Fibroblast of lung (primary cell): ENCODE measurements around the gene SPRED2. TPM values are rescaled to one million over a fixed set of nuclear protein-coding genes. Genes with fewer than 3 reads are reported as not detected.

ENCODE experiments used
- DNase-seq, 2 donors: peaks; one replicate each; pipeline versions ENCODE4 v3.0.0 to v3.0.0-alpha.2; 2010; ENCODE audit warnings: low read depth in 2 of 2
- H2AFZ ChIP-seq: 2 replicates; pipeline ENCODE4 v1.5.1; 2012; ENCODE audit warnings: low read length, control low read depth, inconsistent platforms
- H3K27ac ChIP-seq: 2 replicates; pipeline ENCODE4 v1.5.1; 2011; ENCODE audit warnings: low read length, control low read depth; ENCODE audit not compliant: insufficient read depth
- H3K27me3 ChIP-seq: 2 replicates; pipeline ENCODE4 v1.5.1; 2011; ENCODE audit warnings: mild to moderate bottlenecking, low read length; ENCODE audit not compliant: control insufficient read depth, insufficient read depth
- H3K36me3 ChIP-seq: 2 replicates; pipeline ENCODE4 v1.5.1; 2011; ENCODE audit warnings: low read length; ENCODE audit not compliant: control insufficient read depth, insufficient read depth
- H3K4me1 ChIP-seq: 2 replicates; pipeline ENCODE4 v1.5.1; 2011; ENCODE audit warnings: low read length; ENCODE audit not compliant: control insufficient read depth, insufficient read depth; ENCODE audit errors: extremely low read depth
- H3K4me2 ChIP-seq: 2 replicates; pipeline ENCODE4 v1.5.1; 2011; ENCODE audit warnings: low read length, control low read depth; ENCODE audit not compliant: insufficient read depth; ENCODE audit errors: extremely low read depth
- H3K4me3 ChIP-seq, 4 experiments: fragments of 200-600 bp in 1 of 4; sonication (generic) in 1 of 4; replicated peaks in 1 of 4; 2 replicates each; pipeline ENCODE4 v1.5.1; 2011 to 2016; ENCODE audit warnings: low read length in 4 of 4, low read depth in 3 of 4, mild to moderate bottlenecking in 3 of 4, control low read depth in 2 of 4, inconsistent platforms in 1 of 4, mixed read lengths in 1 of 4; ENCODE audit not compliant: insufficient read depth in 1 of 4; ENCODE audit errors: control extremely low read depth in 1 of 4
- H3K79me2 ChIP-seq: 2 replicates; pipeline ENCODE4 v1.5.1; 2012; ENCODE audit warnings: mild to moderate bottlenecking, low read length, inconsistent platforms; ENCODE audit not compliant: control insufficient read depth, insufficient read depth
- H3K9ac ChIP-seq: 2 replicates; pipeline ENCODE4 v1.5.1; 2011; ENCODE audit warnings: mild to moderate bottlenecking, low read length, control low read depth; ENCODE audit not compliant: insufficient read depth
- H3K9me3 ChIP-seq: 2 replicates; pipeline ENCODE4 v1.5.1; 2012; ENCODE audit warnings: low read depth, low read length; ENCODE audit not compliant: control insufficient read depth, insufficient read depth
- H4K20me1 ChIP-seq: 2 replicates; pipeline ENCODE4 v1.5.1; 2011; ENCODE audit warnings: low read length; ENCODE audit not compliant: control insufficient read depth, insufficient read depth; ENCODE audit errors: extremely low read depth
- EZH2 ChIP-seq: IDR thresholded peaks from 2 replicates; pipeline ENCODE4 v1.5.1; 2012; ENCODE audit warnings: low read length, control low read depth, mild to moderate bottlenecking; ENCODE audit errors: missing control alignments
- polyA plus RNA-seq, 2 donors: library from polyadenylated mRNA; depleted of rRNA in 1 of 2; stranded (reverse) in 1 of 2; unstranded in 1 of 2; fragments of >200 nt; gene quantifications; 2 replicates each; pipeline ENCODE4 v1.2.1, GENCODE V29; 2011 to 2012; ENCODE audit warnings: missing spikeins in 1 of 2
- total RNA-seq: library from RNA; depleted of rRNA; stranded (reverse); fragments of >200 nt; gene quantifications from 2 replicates; pipeline ENCODE4 v1.2.1, GENCODE V29; 2014
- TF ChIP-seq, protein P1 (sequence below), 2 donors: IDR thresholded peaks in 1 of 2; conservative IDR thresholded peaks in 1 of 2; 1 replicate in 1 of 2; 2 replicates in 1 of 2; pipeline ENCODE4 v1.5.1; 2011 to 2012; ENCODE audit warnings: low read length in 2 of 2, control low read depth in 1 of 2, inconsistent platforms in 1 of 2, low read depth in 1 of 2, mild to moderate bottlenecking in 1 of 2

The SPRED2 gene
- total and polyA plus RNA-seq, 2 donors (not counting 1 experiment from before 2014, with no cell fraction given), result 9.4 to 26.1 TPM

DNA sequence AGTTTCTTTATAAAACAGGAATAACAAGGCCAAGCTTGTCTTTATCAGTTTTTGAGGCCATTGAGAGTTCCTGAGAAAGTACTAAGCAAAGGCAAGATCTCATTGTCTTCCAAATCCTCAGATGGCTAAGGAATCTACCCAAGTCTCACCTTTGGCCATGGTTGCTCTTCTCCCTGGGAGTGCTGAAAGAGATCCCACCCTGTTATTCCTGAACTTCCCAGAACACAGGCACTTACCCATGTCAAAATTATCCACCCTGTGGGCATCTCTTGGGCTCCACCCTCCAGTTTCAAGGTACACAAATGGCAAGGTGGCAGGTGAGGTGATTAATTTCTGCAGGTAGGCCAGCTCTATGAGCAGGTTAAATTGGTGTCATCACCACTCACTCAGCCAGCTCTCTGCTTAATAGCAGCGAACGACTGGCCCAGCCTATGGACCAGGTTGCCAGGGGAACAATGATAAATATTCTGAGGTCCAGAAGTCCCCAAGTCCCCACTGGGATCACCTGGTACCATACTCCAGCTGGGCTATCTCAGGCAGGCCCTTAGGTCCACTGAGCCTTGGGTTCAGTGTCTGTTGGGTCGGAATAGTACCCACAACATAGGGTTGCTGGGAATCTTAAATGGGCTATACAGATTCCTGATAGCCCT, 2.3 kb upstream of the SPRED2 start:
- peak overlapping the region; percentile 81 for H3K4me2 ChIP-seq
- H3K79me2 ChIP-seq, result peaks cover 27% of the 10 kb centered on the region
- no peak for DNase-seq
- TF ChIP-seq EZH2, result no peak
- TF ChIP-seq, protein P1, sequence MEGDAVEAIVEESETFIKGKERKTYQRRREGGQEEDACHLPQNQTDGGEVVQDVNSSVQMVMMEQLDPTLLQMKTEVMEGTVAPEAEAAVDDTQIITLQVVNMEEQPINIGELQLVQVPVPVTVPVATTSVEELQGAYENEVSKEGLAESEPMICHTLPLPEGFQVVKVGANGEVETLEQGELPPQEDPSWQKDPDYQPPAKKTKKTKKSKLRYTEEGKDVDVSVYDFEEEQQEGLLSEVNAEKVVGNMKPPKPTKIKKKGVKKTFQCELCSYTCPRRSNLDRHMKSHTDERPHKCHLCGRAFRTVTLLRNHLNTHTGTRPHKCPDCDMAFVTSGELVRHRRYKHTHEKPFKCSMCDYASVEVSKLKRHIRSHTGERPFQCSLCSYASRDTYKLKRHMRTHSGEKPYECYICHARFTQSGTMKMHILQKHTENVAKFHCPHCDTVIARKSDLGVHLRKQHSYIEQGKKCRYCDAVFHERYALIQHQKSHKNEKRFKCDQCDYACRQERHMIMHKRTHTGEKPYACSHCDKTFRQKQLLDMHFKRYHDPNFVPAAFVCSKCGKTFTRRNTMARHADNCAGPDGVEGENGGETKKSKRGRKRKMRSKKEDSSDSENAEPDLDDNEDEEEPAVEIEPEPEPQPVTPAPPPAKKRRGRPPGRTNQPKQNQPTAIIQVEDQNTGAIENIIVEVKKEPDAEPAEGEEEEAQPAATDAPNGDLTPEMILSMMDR (conservative IDR thresholded peaks at IDR 0.05 in 1 of 2, IDR thresholded peaks at IDR 0.05 in 1 of 2; ENCODE audit: low read depth in 1 of 2, low read length in 2 of 2), result no peak
- no peaks in the 10 kb centered on the region for H3K9me3 ChIP-seq
- H2AFZ ChIP-seq, result no peak overlapping the region
- no peaks in the 10 kb centered on the region for H3K27me3 ChIP-seq
- H3K4me3 ChIP-seq, result peak overlapping the region in 1 of 4 experiments; percentile 80
- H3K4me1 ChIP-seq, result peaks cover 4% of the 10 kb centered on the region
- no peak overlapping the region for H3K9ac ChIP-seq
- H4K20me1 ChIP-seq, result no peaks in the 10 kb centered on the region
- H3K27ac ChIP-seq, result no peak overlapping the region
- H3K36me3 ChIP-seq, result no peaks in the 10 kb centered on the region

DNA sequence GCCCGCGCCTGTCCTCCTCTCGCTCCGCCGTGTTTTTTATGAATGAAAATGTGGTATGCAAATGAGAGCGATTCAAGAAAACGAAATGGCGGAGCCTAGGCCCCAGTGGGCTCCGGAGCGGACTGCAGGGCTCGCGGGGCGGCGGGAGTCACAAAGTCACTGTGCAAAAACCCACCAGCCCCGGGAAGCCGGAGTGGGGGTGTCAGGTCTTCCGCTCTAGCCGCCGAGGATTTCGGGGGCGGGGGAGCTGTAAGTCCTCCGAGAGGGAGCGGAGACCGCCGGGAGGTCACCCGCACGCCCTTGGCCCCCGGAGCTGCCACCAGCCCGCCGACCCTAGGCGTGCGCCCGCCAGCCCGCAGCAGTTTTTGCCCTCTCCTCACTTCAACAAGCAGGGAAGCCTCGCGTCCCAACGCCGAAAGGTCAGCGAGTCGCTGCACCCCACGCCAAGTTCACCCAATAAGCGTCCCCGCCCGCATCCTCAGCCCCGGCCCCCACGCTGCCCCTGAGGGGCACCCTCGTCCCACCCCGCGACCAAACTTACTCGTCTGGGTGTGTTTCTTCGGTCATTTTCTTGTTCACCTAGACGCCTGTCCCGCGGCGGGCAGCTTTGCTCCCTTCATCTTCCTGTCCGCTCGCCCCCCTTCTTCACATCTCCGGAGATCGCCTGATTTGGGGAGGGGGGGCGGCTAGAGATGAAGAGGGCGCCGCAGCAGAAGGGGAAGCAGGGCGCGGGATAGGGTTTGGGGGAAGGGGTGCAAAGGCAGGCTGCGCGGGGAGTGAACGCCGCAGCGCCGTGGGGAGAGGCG, 775 bp downstream of the SPRED2 start:
- TF ChIP-seq, protein P1 (conservative IDR thresholded peaks at IDR 0.05 in 1 of 2, IDR thresholded peaks at IDR 0.05 in 1 of 2; ENCODE audit: low read depth in 1 of 2, low read length in 2 of 2), result no peak
- no peak for TF ChIP-seq EZH2
- Histone ChIP-seq H3K79me2 (peaks cover 58% of the 10 kb centered on the region), H4K20me1 (peaks cover 2% of the 10 kb centered on the region), H3K27ac (peak overlapping the region; percentile 87), H3K27me3 (no peaks in the 10 kb centered on the region), H3K9me3 (no peaks in the 10 kb centered on the region), H3K9ac (peak overlapping the region; percentile 89), H3K4me2 (peak overlapping the region; percentile 37), H3K36me3 (no peaks in the 10 kb centered on the region), H3K4me3 (peak overlapping the region; percentile 82 to 87 (median 84)), H2AFZ (no peak overlapping the region), H3K4me1 (peaks cover 2% of the 10 kb centered on the region)
- DNase-seq, result peak; percentile 42 to 43

DNA sequence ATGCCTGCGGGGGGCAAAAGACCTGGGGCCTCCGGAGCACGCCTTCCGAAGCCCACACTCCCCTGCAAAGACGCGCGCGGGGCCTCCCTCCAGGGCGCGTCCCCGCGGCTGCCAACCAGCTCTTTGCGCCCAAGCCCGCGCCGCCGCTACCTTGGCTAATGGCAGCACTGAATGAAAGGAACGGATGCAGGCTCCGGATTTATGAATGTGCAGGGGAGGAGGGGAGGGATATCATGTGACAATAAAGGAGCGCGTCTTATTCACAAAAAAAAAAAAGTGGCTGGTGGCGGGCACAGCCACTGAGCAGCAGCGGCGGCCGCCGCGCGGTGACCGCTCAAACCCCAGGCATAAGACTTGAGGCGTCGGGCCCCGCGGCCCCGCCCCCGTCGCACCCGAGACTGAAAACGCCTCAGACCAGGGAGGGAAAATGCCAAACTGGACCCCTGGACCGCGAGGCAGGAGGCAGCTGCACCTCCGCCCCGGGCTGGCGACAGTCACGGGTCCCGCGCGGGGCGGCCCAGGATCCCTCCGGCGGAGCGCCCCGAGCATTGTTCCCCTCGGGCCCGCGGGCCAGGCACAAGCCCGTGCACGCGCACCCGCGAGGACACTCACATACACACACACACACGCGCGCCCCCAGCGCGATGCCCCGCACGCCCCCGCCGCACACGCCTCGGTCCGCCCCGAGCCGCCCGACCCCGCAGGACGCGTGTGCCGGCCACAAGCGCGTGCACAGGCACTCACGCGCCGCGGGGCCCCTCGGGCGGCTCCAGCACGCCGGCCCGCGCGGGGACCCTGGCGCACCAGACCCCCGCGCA, 1.6 kb downstream of the SPRED2 start:
- H3K4me2 ChIP-seq, result peak overlapping the region; percentile 74
- H3K27me3 ChIP-seq, result no peaks in the 10 kb centered on the region
- no peaks in the 10 kb centered on the region for H3K9me3 ChIP-seq
- H3K27ac ChIP-seq, result peak overlapping the region; percentile 87
- H3K4me1 ChIP-seq, result peaks cover 2% of the 10 kb centered on the region
- DNase-seq, result peak; percentile 44 to 53
- peak overlapping the region; percentile 89 for H3K9ac ChIP-seq
- no peaks in the 10 kb centered on the region for H3K36me3 ChIP-seq
- no peak for TF ChIP-seq EZH2
- TF ChIP-seq, protein P1 (conservative IDR thresholded peaks at IDR 0.05 in 1 of 2, IDR thresholded peaks at IDR 0.05 in 1 of 2; ENCODE audit: low read depth in 1 of 2, low read length in 2 of 2), result no peak
- peak overlapping the region; percentile 82 to 87 (median 84) for H3K4me3 ChIP-seq
- H4K20me1 ChIP-seq, result peaks cover 2% of the 10 kb centered on the region
- H2AFZ ChIP-seq, result no peak overlapping the region
- H3K79me2 ChIP-seq, result peaks cover 66% of the 10 kb centered on the region
